Mesenteric fat pad (tissue), 1 donor: ENCODE measurements around the gene SLC35C1. TPM values are rescaled to one million over a fixed set of nuclear protein-coding genes. Genes with fewer than 3 reads are reported as not detected.

ENCODE experiments used
- DNase-seq: peaks from one replicate; pipeline ENCODE4 v3.0.0-alpha.2; 2020; ENCODE audit warnings: low spot score
- long read RNA-seq: library from polyadenylated mRNA; unstranded; transcript quantifications from one replicate; pipeline ENCODE4 v2.0.0, GENCODE V29; 2020
- total RNA-seq: library from RNA; stranded (reverse); fragmentation: NEBNext Ultra II Directional; extraction: Animal tissue kit (Norgen Biotek cat#: 25700); gene quantifications from one replicate; pipeline ENCODE4 v1.2.1, GENCODE V29; 2021
- donor health status: DM: yes; HTN: yes; CAD: no.

Gene SLC35C1
- total RNA-seq, result 81.0 TPM
- long read RNA-seq, full-length matches to known transcripts, result 291 of 385 reads
- long read RNA-seq, partial matches to known transcripts, result 53 of 385 reads
- long read RNA-seq, other reads (novel, unspliced or antisense), result 41 of 385 reads

- peak; percentile 99 for DNase-seq
Measured at GRCh38 chr11:45804761-45805304, at the start of gene SLC35C1. TSS of gene SLC35C1 (plus strand) at chr11:45805149. CDS start at chr11:45805802, 653 bp downstream.

GRCh38 chr11:45755281-45755859 is 49.6 kb upstream of the SLC35C1 start:
- no peak for DNase-seq

DNA sequence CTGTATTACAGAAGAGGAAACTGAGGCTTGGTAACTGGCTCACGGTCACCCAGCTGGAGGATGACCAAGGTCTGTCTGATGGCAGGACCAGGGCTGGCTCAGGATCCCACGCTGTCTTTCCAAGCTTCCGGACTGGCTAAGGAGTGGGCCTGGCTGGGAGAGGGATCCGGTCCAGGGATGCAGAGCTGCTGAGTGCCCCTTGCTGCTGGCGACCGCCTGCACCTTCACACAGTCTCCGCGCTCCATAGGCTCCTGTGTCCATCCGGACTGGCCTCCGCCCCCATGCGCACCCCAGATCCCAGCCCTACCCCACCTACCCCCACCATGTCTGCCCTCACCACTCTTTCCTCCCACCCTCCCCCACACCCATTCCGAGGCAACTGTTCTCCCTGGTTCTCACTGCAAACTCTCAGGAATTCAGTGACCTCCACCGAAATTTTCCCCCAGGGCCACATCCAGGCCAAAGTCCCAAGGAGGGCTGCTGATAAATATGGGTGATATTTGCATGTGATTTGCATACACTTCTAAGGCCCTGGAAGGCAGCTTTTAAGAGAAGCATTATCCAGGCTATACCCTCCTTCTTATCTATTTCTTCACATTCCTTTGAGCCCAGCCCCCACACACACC is 48.5 kb upstream of the SLC35C1 start:
- DNase-seq, result no peak

GRCh38 chr11:45757672-45758071 is 47.3 kb upstream of the SLC35C1 start:
- no peak for DNase-seq

DNA sequence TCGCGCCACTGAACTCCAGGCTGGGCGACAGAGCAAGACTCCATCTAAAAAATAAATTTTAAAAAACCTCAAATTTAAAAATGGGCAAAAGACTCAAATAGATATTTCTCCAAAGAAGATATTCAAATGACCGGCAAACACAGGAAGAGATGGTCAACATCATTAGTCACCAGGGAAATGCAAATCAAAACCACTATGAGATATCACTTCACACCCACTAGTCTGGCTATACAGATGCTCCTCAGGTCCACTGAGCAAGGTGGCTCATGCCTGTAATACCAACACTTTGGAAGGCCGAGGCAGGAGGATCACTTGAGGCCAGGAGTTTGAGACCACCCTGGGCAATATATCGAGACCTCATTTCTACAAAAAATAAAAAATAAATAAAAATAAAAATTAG is 43.3 kb upstream of the SLC35C1 start:
- DNase-seq, result no peak

- peak; percentile 4 for DNase-seq
Measured at GRCh38 chr11:45765107-45765668, 39.8 kb upstream of the SLC35C1 start.

DNA sequence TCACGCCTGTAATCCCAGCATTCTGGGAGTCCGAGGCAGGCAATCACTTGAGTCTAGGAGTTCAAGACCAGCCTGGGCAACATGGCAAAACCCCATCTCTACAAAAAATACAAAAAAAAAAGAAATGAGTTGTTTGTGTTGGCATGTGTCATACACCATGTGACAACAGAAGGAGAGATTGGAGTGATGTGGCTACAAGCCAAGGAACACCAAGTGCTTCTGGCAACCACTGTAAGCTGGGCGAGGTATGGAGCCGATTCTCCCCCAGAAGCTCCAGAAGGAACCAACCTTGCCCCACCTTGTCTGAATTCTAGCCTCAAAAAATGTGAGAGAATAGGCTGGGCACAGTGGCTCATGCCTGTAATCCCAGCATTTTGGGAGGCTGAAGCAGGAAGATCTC is 39.1 kb upstream of the SLC35C1 start:
- DNase-seq, result peak; percentile 30

DNA sequence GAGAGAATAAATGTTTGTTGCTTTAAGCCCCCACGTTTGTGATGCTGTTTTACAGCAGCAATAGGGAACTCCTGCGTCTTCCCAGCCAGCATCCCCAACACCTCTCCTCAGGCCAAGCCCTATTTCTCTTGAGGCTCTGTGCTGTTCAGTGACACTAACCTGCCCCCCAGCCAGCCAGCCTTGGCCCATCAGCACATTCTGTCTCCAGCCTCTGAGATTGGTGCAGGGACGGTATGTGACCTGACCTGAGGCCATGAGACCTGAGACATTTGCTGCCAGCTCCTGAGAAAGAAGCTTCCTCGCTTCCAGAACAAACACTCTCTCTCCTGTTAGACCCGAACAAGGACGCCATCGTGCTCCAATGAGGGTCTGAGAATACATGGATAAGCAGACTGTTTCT is 38.5 kb upstream of the SLC35C1 start:
- peak; percentile 55 for DNase-seq

DNA sequence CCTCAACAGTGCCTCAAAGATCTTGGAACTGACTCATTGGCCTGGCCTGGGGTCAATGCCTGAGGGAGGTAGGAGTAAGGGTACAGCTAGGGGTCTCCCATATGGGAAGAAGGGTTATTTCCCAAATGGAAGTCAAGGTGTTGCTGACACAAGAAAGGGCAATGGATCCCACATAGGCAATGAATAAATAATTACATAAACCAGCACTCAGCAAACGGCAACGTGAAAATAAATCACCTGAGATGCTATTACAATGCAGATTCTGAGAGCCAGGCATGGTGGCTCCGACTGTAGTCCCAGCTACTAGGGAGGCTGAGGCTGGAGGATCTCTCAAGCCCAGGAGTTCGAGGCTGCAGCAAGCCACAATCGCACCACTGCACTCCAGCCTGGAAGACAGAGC is 36.5 kb upstream of the SLC35C1 start:
- DNase-seq, result peak; percentile 59

- DNase-seq, result no peak
Measured at GRCh38 chr11:45769960-45770359, 35.0 kb upstream of the SLC35C1 start.

- peak; percentile 90 for DNase-seq
Measured at GRCh38 chr11:45771193-45771565, 33.8 kb upstream of the SLC35C1 start.

- DNase-seq, result peak; percentile 93
Measured at GRCh38 chr11:45771566-45772448, 33.1 kb upstream of the SLC35C1 start.

DNA sequence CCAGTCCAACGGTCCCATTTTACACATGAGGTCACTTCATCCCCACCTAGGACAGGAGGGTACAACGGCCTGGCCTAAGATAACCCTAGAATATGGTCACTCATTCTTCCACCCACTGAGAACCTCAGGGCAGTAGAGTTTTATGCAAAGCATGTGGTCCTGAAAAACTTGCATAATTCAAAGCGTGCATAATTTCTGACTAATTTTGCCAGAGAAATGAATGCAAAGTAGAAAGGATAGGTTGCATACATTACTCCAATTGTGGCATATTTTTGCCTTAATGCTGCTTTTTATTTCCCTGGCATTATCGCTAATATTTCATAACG is 32.5 kb upstream of the SLC35C1 start:
- DNase-seq, result no peak

DNA sequence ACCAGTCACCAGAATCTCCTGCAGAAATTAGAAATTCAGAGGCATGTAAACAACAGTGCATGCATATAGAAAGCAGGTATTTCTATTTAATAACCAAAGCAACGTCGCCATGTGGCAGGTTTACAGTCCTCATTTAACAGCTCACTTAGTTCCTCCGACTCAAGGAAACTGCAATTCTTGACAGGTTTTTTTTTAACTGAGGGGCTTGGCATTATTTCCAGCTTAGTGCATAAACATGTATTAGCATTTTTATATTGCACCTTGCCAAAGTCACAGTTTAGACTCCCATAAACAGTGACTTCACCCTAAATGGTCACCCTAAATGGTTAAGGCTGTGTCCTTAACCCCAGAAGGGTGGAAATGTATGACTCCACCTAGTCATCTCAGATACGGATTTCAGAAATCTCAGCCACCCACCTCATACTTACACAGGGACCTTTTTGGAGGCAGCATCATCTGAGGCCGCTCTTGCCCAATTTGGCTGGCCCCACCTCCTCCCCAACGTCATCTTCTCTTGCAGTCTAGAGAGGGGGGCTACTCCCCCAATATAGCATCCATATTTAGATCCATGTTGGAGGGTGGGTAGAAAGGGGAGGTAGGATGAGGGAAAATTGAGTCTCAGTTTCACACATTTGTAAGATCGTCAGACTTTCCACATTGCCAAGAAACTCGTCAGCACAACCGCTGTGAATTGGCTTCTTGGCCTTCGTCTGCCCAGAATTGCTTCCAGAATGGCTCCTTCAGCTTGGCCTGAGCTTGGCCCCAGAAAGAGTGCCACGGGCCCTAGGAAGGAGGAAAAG is 31.8 kb upstream of the SLC35C1 start:
- peak; percentile 55 for DNase-seq

DNA sequence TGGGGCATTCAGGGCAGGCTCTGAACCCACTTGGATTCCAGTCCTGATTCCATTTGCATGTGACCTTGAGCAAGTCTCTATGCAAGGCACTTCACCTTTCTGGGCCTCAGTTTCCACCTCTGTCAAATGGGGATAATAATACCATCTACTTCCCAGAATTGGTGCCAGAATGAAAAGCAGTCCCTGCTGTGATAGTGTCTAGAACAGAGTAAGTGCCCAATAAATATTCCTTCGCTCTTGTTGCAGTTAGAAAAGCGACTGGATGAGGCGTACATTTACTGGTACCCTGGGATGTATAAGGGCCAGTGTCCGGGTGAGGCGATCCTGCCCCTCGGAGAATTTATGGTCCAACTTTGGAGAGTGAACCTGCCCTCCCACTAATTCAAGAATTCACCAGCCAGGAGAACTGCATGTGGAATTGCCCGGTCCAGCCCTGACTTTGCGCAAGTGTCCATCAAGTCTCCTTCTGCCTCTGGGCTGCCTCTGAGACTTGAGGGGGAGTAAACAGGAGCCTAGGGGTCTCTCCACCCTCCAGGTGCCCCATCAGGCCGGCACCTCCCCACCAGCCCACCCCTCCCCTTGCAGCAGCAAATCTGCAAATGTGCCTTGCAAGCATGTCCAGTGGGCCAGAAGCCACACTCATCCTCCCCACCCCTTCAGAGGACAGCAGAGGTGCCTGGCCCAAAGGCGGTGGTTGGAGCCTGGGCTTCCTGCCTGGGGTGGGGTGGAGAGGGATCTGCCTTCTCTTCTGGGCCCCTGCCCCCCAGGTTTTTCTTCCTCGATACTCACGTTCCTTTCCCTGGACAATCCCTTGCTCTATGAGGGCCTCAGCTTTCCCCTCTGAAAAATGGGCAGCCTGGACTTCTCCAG is 30.9 kb upstream of the SLC35C1 start:
- DNase-seq, result peak; percentile 69

DNA sequence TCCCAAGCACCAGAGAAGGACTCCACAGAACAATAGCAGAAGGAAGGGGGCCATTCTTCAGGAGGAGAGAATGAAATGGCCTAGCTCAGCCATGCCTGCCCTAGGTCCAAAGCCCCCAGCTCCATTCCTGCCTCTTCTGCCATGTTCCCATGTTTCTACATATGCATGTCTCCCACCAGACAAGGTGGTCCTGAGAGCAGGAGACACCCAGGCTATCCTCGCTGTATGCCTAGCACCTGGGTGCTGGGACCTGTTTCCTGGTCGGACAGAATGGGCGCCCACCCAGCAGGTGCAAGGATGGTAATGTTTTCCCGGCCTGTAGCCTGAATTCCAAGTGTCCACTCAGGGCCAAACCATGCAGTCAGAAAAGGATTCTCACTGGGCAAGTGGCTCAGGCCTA is 30.2 kb upstream of the SLC35C1 start:
- DNase-seq, result peak; percentile 53

- peak; percentile 59 for DNase-seq
Measured at GRCh38 chr11:45777127-45777969, 27.6 kb upstream of the SLC35C1 start.

DNA sequence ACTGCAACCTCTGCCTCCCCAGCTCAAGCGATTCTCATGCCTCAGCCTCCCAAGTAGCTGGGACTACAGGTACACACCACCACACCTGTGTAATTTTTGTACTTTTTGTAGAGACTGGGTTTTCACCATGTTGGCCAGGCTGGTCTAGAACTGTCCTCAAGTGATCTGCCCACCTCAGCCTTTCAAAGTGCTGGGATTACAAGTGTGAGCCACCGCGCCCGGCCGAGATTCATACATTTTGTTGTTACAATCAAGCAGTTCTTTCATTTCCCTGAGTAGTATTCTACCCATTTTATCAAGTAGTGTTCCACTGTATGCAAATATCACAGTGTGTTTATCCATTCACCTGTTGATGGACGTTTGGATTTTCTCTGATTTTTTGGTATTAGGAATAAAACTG is 26.6 kb upstream of the SLC35C1 start:
- DNase-seq, result peak; percentile 74

- no peak for DNase-seq
Measured at GRCh38 chr11:45779602-45780001, 25.3 kb upstream of the SLC35C1 start.
